ENCODE measurements around the gene MSANTD1. TPM values are rescaled to one million over a fixed set of nuclear protein-coding genes. Genes with fewer than 3 reads are reported as not detected.

The MSANTD1 gene
- total and polyA plus RNA-seq, 7 donors = 0.11 to 0.94 (median 0.34) TPM

GRCh38 chr4:3301450-3302172 is 52.7 kb downstream of the MSANTD1 start:
- Histone ChIP-seq H3K4me3 (no peak overlapping the region), H3K9me3 (no peaks in the 10 kb centered on the region), H3K4me1 (peaks cover 39% of the 10 kb centered on the region), H3K27me3 (ENCODE audit: insufficient read depth in 3 of 3, low read length in 2 of 3) (no peaks in the 10 kb centered on the region), H3K27ac (no peak overlapping the region), H3K36me3 (ENCODE audit: insufficient read depth in 1 of 2, low read depth in 1 of 2) (no peaks in the 10 kb centered on the region)
- TF ChIP-seq, protein P1, sequence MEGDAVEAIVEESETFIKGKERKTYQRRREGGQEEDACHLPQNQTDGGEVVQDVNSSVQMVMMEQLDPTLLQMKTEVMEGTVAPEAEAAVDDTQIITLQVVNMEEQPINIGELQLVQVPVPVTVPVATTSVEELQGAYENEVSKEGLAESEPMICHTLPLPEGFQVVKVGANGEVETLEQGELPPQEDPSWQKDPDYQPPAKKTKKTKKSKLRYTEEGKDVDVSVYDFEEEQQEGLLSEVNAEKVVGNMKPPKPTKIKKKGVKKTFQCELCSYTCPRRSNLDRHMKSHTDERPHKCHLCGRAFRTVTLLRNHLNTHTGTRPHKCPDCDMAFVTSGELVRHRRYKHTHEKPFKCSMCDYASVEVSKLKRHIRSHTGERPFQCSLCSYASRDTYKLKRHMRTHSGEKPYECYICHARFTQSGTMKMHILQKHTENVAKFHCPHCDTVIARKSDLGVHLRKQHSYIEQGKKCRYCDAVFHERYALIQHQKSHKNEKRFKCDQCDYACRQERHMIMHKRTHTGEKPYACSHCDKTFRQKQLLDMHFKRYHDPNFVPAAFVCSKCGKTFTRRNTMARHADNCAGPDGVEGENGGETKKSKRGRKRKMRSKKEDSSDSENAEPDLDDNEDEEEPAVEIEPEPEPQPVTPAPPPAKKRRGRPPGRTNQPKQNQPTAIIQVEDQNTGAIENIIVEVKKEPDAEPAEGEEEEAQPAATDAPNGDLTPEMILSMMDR (IDR thresholded peaks at IDR 0.05) = no peak
- intact Hi-C loops (cut with DNase I) = loop anchor here in 1 of 2 donors (1.0 kb wide), 1 partner anchor 35 kb away; no protein-coding TSS in a partner anchor
- 89 to 91% (median 90%) methylated on average over 15 of the region's 15 CpGs for WGBS, 3 donors
- no peak for ATAC-seq
- DNase-seq = no peak

- Histone ChIP-seq H3K36me3 (ENCODE audit: insufficient read depth in 1 of 2, low read depth in 1 of 2) (no peaks in the 10 kb centered on the region), H3K27me3 (ENCODE audit: insufficient read depth in 3 of 3, low read length in 2 of 3) (no peaks in the 10 kb centered on the region), H3K9me3 (no peaks in the 10 kb centered on the region), H3K27ac (no peak overlapping the region), H3K4me1 (peaks cover 39% of the 10 kb centered on the region), H3K4me3 (no peak overlapping the region)
- intact Hi-C loops (cut with DNase I) = loop anchor here in 1 of 2 donors (1.0 kb wide), 1 partner anchor 34 kb away; no protein-coding TSS in a partner anchor
- DNase-seq (no peak), ATAC-seq (no peak)
- TF ChIP-seq, protein P1 (IDR thresholded peaks at IDR 0.05) = no peak
- 71 to 77% (median 72%) methylated on average over 17 of the region's 17 CpGs for WGBS, 3 donors
Measured at GRCh38 chr4:3302173-3302785, 53.3 kb downstream of the MSANTD1 start.

- intact Hi-C loops (cut with DNase I) = loop anchor here in 1 of 2 donors (1.0 kb wide), 1 partner anchor 33 kb away; no protein-coding TSS in a partner anchor
- no peaks in the 10 kb centered on the region for H3K27me3 ChIP-seq (ENCODE audit: insufficient read depth in 3 of 3, low read length in 2 of 3)
- H3K36me3 ChIP-seq (ENCODE audit: insufficient read depth in 1 of 2, low read depth in 1 of 2) = no peaks in the 10 kb centered on the region
- no peaks in the 10 kb centered on the region for H3K9me3 ChIP-seq
- H3K4me3 ChIP-seq = no peak overlapping the region
- WGBS, 3 donors = 82 to 89% (median 85%) methylated on average over 16 of the region's 16 CpGs
- TF ChIP-seq, protein P1 (IDR thresholded peaks at IDR 0.05) = no peak
- DNase-seq (no peak), ATAC-seq (no peak)
- H3K27ac ChIP-seq = no peak overlapping the region
- peaks cover 44% of the 10 kb centered on the region for H3K4me1 ChIP-seq
Measured at GRCh38 chr4:3302786-3303564, 54.0 kb downstream of the MSANTD1 start.

DNA sequence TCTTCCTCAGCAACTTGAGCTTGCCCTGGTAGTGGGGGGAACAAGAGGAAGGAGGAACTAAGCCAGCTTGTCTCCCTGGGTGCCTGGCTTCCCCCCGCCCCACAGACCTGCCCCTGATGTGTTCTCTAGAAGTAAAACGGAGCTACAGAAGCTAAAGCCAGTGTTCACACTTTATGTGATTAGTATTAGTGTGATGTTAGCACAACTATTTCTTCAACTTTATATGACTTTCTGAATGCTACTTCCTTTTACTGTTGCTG is 54.5 kb downstream of the MSANTD1 start:
- H3K4me3 ChIP-seq = no peak overlapping the region
- intact Hi-C loops (cut with DNase I) = no loop called here
- DNase-seq (no peak), ATAC-seq (no peak)
- no peak overlapping the region for H3K27ac ChIP-seq
- TF ChIP-seq, protein P1 (IDR thresholded peaks at IDR 0.05) = no peak
- H3K36me3 ChIP-seq (ENCODE audit: insufficient read depth in 1 of 2, low read depth in 1 of 2) = no peaks in the 10 kb centered on the region
- H3K27me3 ChIP-seq (ENCODE audit: insufficient read depth in 3 of 3, low read length in 2 of 3) = no peaks in the 10 kb centered on the region
- WGBS, 3 donors = 83 to 89% (median 87%) methylated on average over 2 of the region's 2 CpGs
- no peaks in the 10 kb centered on the region for H3K9me3 ChIP-seq
- H3K4me1 ChIP-seq = peaks cover 46% of the 10 kb centered on the region

Measured in psoas muscle (tissue), 8 donors.